CD4-positive, alpha-beta T cell treated with Interleukin-10 for 1 hour (primary cell): ENCODE data around the gene DNAAF8.

Experiments used
- DNase-seq: peaks from one replicate; pipeline ENCODE4 v3.0.0-alpha.2; 2020

DNAAF8 gene

GRCh38 chr16:4734063-4734729 lies at the start of gene DNAAF8, which contains the start of gene ANKS3:
Gene DNAAF8, plus strand, starts transcription at chr16:4734537. Its CDS starts 1,978 bp downstream, at chr16:4736515.
Gene ANKS3, minus strand, starts transcription at chr16:4734271. Its CDS starts 4,122 bp downstream, at chr16:4730149.
- DNase-seq, result peak; percentile 80

DNA sequence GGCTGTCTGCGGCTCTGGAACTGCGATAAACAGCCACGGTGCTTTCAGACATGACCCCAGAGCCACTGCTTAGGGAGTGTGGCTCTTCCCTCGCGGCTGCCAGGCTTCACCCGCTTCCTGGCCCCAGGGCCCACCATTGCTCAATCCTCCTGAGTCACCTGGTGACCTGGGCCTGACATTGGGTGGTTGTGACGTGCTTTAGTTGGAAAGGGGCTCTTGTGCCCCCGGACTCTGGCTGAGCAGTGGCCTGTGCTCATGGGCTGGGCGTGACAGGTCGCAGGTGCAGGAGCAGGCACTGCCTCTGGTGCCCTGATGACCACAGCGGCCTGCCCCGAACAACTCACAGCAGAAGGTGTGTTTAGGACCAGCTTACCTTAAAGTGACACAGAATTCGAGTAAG lies 49.6 kb upstream of the DNAAF8 start:
- no peak for DNase-seq

DNA sequence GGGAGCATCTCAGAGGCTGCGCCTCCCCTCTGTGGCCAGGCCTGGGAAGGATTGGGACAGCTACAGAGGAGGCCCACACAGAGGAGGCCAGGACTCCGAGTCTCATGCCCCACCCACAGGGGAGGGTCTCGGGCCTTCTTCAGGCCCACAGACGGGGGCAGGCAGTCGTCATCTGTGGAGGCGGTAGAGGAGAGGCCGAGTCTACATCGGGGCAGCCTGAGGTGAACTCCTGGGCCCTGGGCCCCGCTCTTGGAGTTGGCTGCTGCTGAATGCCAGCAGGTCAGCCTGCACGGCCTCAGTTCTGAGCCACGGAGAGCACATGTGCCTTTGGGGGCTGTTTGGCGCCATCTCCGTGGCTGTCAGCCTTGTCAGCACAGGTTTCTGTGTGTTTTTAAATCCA lies 49.0 kb upstream of the DNAAF8 start:
- no peak for DNase-seq

DNA sequence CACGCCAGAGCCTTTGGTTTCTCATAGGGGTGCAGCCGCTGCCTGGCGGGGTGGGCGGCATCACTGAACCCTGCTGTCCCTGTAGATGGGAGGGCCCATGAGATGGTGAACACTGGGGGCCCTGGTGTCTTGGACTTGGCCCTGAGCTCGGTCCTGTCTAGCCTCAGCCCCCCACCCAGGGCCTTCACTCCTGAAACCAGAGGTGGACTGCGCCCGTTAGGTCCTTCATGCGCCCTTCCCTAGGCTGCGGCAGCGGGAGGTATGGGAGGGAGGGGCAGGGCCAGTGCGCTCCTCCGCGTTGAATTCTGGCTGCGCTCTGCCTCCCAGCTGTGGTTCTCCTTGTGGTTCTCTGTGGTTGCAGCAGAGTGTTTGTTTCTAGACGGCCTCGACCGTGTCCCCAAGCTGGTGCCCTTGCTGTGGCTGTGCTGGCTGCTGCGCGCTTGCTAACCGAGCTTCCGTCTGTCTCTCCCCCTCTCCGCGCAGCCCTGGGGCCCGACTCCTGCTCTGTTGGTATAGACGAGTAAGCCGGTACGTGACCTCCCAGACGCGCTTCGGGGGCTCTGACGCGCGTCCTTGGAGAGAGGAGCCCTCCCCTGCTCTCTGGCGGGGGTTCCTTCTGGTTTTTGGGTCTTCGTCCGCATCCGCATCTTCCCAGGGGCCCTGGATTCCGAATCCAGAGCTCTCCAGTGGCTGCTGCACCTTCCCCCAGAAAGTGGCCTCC lies 48.4 kb upstream of the DNAAF8 start:
- no peak for DNase-seq

DNA sequence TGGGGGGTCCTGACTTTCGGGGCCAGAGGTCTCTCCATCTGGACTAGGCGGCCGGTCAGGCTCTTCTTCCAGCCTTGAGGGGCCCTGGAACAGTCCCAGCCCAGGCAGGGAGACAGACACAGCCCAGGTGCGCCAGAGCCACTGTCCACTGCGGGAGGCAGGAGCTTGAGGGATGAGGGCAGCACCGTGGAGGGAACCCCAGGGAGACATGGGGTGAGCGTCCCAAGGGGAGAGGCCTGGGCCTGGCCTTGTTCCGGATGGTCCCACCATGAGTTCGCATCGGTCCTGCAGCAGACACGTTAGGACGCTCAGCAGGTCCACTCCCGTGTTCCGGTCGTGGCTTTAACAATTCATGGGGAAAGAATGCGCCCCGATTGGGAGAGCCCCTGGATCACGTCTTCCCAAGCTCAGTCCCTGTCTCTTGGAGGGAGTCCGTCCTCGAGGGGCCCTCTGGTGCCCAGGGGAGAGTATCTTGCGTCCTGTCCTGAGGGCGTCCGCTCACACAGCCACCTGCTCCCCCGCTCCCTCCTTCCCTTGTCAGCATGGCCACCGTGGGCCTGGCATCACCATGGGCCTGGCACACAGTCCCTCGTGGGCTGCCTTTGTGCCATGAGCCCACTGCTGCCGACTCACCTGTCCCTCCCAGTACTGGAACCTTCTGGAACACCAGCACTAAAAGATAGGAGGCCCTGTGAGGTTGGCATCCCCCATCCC lies 47.7 kb upstream of the DNAAF8 start:
- no peak for DNase-seq

- no peak for DNase-seq
These were observed 46.9 kb upstream of the DNAAF8 start for GRCh38 chr16:4687416-4687815.

DNA sequence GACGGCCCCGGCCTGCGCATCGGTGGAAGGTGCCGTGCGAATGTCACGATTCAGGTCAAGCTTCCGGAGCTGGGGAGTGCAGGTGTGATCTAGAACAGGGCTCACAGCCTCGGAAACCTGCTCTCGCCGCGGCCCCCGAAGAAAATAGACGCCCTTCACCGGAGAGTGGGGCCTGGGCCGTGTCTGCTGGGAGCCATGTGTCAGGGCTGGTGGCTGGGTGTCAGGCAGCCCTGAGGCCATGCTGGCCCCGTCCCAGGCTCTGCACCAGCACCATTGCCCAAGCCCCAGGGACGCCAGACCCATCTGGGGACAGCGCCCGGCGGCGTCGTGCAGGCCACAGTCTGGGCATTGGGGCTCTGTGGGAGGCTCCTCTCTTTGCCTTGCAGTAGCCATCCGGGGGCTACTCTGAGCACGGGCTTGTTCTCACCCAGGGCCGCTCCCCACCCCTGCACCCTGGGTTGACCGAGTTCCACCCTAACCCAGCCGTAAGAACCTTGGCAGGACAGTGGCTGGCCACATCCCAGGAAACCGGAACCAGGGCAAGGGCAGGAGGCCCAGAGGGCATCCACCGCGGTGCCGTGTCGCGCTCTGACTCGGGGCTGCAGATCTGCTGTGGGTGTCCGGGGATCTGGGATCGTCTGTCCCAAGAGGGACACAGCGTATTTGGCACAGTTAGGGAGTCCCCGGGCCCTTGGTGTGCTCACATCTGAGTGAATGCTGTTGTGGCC lies 46.2 kb upstream of the DNAAF8 start:
- DNase-seq, result no peak

- no peak for DNase-seq
These were observed 45.7 kb upstream of the DNAAF8 start for GRCh38 chr16:4688674-4689045.

- DNase-seq, result no peak
These were observed 45.2 kb upstream of the DNAAF8 start for GRCh38 chr16:4689091-4689671.

- no peak for DNase-seq
These were observed 44.3 kb upstream of the DNAAF8 start for GRCh38 chr16:4689864-4690704.

GRCh38 chr16:4690946-4691665 lies 43.2 kb upstream of the DNAAF8 start:
- no peak for DNase-seq

GRCh38 chr16:4691666-4692412 lies 42.5 kb upstream of the DNAAF8 start:
- DNase-seq, result no peak

DNA sequence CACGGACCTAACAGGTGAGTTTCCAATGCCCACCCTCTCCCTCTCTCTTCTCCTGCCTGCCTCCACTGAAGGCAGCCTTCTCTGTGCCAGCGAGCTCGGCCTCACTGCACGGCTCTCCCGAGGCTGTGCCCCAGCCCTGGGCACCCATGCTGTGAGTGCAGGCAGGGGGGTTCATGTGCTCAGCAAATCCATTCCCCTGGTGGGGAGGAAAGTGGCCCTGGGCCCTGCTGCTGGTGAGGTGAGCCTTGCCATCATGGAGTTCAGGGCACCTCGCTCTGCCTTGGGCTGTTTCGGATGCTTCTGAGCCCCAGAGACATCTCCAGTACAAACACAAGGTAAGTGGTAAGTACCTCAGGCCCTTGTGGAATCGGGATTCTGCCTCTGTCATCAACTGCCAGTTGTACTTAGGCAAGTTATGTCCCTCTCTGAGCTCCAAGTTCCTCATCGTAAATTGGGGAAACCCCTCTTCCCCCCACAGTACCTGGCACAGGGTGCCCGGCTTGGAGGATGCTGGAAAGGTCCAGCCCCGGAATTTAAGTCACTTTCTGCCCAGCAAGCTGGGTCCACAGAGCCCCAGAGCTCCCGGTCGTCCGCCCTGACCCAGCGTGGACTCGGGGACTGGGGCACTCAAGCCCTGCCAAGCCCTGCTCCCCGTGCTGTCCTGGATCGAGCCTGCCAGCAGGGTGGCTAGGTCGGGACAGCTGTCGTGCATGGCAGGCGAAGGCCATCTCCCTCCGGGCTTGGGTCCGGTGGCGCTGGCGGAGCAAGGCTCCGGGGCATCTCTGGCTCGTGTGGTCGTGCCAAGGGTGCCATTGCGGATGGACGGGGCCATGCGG lies 41.7 kb upstream of the DNAAF8 start:
- DNase-seq, result peak; percentile 25

GRCh38 chr16:4693296-4693955 lies 40.9 kb upstream of the DNAAF8 start, which contains the start of gene NUDT16L1:
Gene NUDT16L1, plus strand, starts transcription at chr16:4693562. Its CDS starts 165 bp downstream, at chr16:4693727.
- peak; percentile 97 for DNase-seq

DNA sequence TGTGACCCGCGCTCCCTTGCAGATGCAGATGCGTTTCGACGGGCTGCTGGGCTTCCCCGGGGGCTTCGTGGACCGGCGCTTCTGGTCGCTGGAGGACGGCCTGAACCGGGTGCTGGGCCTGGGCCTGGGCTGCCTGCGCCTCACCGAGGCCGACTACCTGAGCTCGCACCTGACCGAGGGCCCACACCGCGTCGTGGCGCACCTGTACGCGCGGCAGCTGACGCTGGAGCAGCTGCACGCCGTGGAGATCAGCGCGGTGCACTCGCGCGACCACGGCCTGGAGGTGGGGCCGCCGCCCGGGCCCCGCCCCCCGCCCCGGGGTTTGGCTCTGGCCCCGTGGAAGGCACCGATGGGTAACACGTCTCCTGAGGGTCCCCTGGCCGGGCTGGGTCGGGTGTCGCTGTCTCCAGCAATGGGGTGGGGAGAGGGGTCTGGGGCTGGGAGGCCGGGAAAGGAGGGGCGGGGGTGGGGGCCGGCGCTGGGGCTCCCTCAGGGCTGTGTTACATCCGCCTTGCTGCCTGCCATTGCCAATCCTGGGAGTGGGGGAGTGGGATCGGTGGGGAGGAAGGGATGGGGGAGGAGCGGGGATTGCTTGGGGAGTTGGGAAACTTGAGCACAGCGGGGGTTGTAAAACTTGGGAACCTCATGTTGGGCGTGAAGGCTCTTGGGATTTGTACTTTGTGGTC lies 40.2 kb upstream of the DNAAF8 start:
- peak; percentile 54 for DNase-seq

- no peak for DNase-seq
These were observed 39.5 kb upstream of the DNAAF8 start for GRCh38 chr16:4694642-4695451.
